Astrocyte (in vitro differentiated cells and primary cell): ENCODE data around the gene CHRNB4.

Experiments
- EZH2 ChIP-seq: IDR thresholded peaks from 2 replicates; pipeline ENCODE4 v1.6.1; 2012; ENCODE audit warnings: mild to moderate bottlenecking, low read length, inconsistent platforms; ENCODE audit not compliant: insufficient read depth
- TF ChIP-seq, protein P1 (sequence below): IDR thresholded peaks from 2 replicates; pipeline ENCODE4 v1.5.1; 2011; ENCODE audit warnings: low read depth, mild to moderate bottlenecking, inconsistent platforms, low read length, moderate library complexity; ENCODE audit not compliant: insufficient read depth

DNA sequence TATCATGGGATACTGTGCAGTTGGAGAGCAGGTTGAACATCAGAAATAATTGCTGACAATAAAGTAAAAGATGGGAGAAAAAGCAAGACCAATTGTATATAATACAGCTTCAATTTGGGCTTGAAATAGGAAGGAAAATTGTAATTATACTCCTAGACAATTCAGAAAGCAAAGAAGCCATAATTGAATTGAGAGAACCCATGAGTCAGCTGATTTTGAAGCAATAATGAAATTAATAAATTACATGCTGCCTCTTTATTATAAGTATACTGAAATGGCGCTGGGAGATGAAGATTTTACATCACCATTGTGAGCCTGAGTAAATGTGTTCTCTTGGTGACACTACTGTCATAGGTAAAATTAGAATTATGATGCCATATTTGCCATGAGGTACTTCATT, 43.4 kb downstream of the CHRNB4 start:
- TF ChIP-seq, protein P1, sequence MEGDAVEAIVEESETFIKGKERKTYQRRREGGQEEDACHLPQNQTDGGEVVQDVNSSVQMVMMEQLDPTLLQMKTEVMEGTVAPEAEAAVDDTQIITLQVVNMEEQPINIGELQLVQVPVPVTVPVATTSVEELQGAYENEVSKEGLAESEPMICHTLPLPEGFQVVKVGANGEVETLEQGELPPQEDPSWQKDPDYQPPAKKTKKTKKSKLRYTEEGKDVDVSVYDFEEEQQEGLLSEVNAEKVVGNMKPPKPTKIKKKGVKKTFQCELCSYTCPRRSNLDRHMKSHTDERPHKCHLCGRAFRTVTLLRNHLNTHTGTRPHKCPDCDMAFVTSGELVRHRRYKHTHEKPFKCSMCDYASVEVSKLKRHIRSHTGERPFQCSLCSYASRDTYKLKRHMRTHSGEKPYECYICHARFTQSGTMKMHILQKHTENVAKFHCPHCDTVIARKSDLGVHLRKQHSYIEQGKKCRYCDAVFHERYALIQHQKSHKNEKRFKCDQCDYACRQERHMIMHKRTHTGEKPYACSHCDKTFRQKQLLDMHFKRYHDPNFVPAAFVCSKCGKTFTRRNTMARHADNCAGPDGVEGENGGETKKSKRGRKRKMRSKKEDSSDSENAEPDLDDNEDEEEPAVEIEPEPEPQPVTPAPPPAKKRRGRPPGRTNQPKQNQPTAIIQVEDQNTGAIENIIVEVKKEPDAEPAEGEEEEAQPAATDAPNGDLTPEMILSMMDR = no peak
- no peak for TF ChIP-seq EZH2
